K562 (cell line): ENCODE results near the gene GOT1. TPM values are rescaled to one million over a fixed set of nuclear protein-coding genes. Genes with fewer than 3 reads are reported as not detected.
A peak's percentile ranks its signal among the peaks of the same experiment; 100 is the strongest.

Source experiments
- BCLAF1 ChIP-seq, 2 experiments: fragments of 450-650 bp in 1 of 2; IDR thresholded peaks; 2 replicates each; pipeline ENCODE4 v1.6.1; 2011 to 2017; ENCODE audit warnings: low read depth in 2 of 2, antibody characterized with exemption in 1 of 2, borderline replicate concordance in 1 of 2, low read length in 1 of 2, mild to moderate bottlenecking in 1 of 2, mixed read lengths in 1 of 2; ENCODE audit not compliant: control insufficient read depth in 1 of 2
- BCOR ChIP-seq: fragments of 450-650 bp; IDR thresholded peaks from 2 replicates; pipeline ENCODE4 v1.6.1; 2016
- BRD4 ChIP-seq: fragments of 200-600 bp; sonication (generic); IDR thresholded peaks from 2 replicates; pipeline ENCODE4 v1.6.1; 2017; ENCODE audit warnings: inconsistent platforms
- CBX1 ChIP-seq: sonication (generic); IDR thresholded peaks from 2 replicates; pipeline ENCODE4 v1.6.1; 2016; ENCODE audit warnings: antibody characterized with exemption, low read depth, mild to moderate bottlenecking
- FOXP1 ChIP-seq: sonication (generic); formaldehyde crosslinking; IDR thresholded peaks from 2 replicates; pipeline ENCODE4 v1.8.0; 2022; ENCODE audit warnings: mild to moderate bottlenecking, missing genetic modification reagents
- GTF2E2 ChIP-seq: fragments of 200-800 bp; sonication (Bioruptor generic); IDR thresholded peaks from 2 replicates; pipeline ENCODE4 v1.6.1; 2016; ENCODE audit warnings: missing genetic modification characterization, missing compliant biosample characterization
- KDM5B ChIP-seq: fragments of 200-600 bp; sonication (generic); IDR thresholded peaks from 2 replicates; pipeline ENCODE4 v1.6.1; 2012; ENCODE audit warnings: low read depth, mild to moderate bottlenecking, moderate library complexity, low read length, control low read depth, inconsistent platforms; ENCODE audit not compliant: insufficient replicate concordance
- RBFOX2 ChIP-seq: fragments of 200-400 bp; formaldehyde crosslinking; IDR thresholded peaks from 2 replicates; pipeline ENCODE4 v1.6.1; 2017; ENCODE audit warnings: low read depth, mild to moderate bottlenecking, low read length, moderate library complexity
- SIN3A ChIP-seq, 2 experiments: fragments of 150-350 bp in 1 of 2; IDR thresholded peaks; 2 replicates each; pipeline ENCODE4 v1.6.1; 2011 to 2016; ENCODE audit warnings: borderline replicate concordance in 2 of 2, low read depth in 2 of 2, low read length in 2 of 2, mild to moderate bottlenecking in 2 of 2, moderate library complexity in 2 of 2; ENCODE audit not compliant: control insufficient read depth in 1 of 2
- TEAD4 ChIP-seq, 2 experiments: sonication (generic) in 1 of 2; formaldehyde crosslinking in 1 of 2; IDR thresholded peaks; 2 replicates each; pipeline versions ENCODE4 v1.6.1 to v1.8.0; 2012 to 2022; ENCODE audit warnings: borderline replicate concordance in 1 of 2, inconsistent platforms in 1 of 2, low read length in 1 of 2, mild to moderate bottlenecking in 1 of 2, missing genetic modification reagents in 1 of 2
- TFAP4 ChIP-seq: sonication (generic); formaldehyde crosslinking; IDR thresholded peaks from 2 replicates; pipeline ENCODE4 v1.8.0; 2022; ENCODE audit warnings: missing genetic modification reagents, mild to moderate bottlenecking, moderate library complexity, borderline replicate concordance
- THAP12 ChIP-seq: fragments of 250-450 bp; sonication (Bioruptor Pico); IDR thresholded peaks from 2 replicates; pipeline ENCODE4 v1.9.0; 2021; ENCODE audit warnings: mild to moderate bottlenecking, inconsistent platforms
- ZBTB11 ChIP-seq, 3 experiments: fragments of 200-800 bp in 1 of 3; fragments of 250-450 bp in 1 of 3; fragments of 450-650 bp in 1 of 3; sonication (Bioruptor Pico) in 1 of 3; sonication (Bioruptor generic) in 1 of 3; formaldehyde crosslinking in 1 of 3; IDR thresholded peaks; 2 replicates each; pipeline versions ENCODE4 v1.6.1 to v1.8.0; 2016 to 2022; ENCODE audit warnings: mild to moderate bottlenecking in 2 of 3, missing genetic modification characterization in 2 of 3, missing compliant biosample characterization in 1 of 3, moderate library complexity in 1 of 3
- ZC3H4 ChIP-seq: sonication (generic); formaldehyde crosslinking; IDR thresholded peaks from 2 replicates; pipeline ENCODE4 v1.9.0; 2021; ENCODE audit warnings: missing genetic modification reagents, borderline replicate concordance
- ZC3H8 ChIP-seq: fragments of 450-650 bp; IDR thresholded peaks from 2 replicates; pipeline ENCODE4 v1.6.1; 2017
- polyA plus RNA-seq, 8 experiments: library from polyadenylated mRNA; depleted of rRNA in 4 of 8; stranded (reverse) in 5 of 8; unstranded in 3 of 8; fragments of >200 nt; fragmentation: Nextera tagmentation in 2 of 8; fragmentation: Illumina TruSeq in 1 of 8; extraction: Ambion mirVana in 2 of 8; extraction: Trizol in 1 of 8; gene quantifications; 2 replicates each; pipeline versions ENCODE4 v1.2.1 to v1.2.3, GENCODE V29; 2011 to 2014; ENCODE audit warnings: inconsistent platforms in 1 of 8, missing spikeins in 1 of 8
- total RNA-seq, 7 experiments: library from RNA; depleted of rRNA in 6 of 7; stranded (reverse); fragments of >200 nt in 6 of 7; fragmentation: Illumina TruSeq in 2 of 7; extraction: Trizol in 2 of 7; gene quantifications; 2 replicates each; pipeline versions ENCODE4 v1.2.1 to v1.2.3, GENCODE V29; 2011 to 2021; ENCODE audit warnings: low replicate concordance in 1 of 7

Gene GOT1
- total and polyA plus RNA-seq, 9 of the 15 experiments (the other 6 are each of a cell fraction or from before 2014, with no cell fraction given): 55.7 to 166 (median 75.4) TPM

- TF ChIP-seq TFAP4 (peak; percentile 77), ZC3H8 (no peak), SIN3A (IDR thresholded peaks at IDR 0.05; ENCODE audit: borderline replicate concordance in 2 of 2, control insufficient read depth in 1 of 2, low read depth in 2 of 2, low read length in 2 of 2) (peak in 1 of 2 experiments; percentile 14; a peak in 1 of 4 replicates), ZC3H4 (no peak), CBX1 (no peak), KDM5B (peak; percentile 72), BRD4 (0 out of 2 replicates have a peak, but pooled peaks have one; percentile 7), TEAD4 (IDR thresholded peaks at IDR 0.05; ENCODE audit: low read length) (no peak), TEAD4 (CRISPR knock-in tag; IDR thresholded peaks at IDR 0.05; ENCODE audit: borderline replicate concordance) (no peak), ZBTB11 (CRISPR knock-in tag; IDR thresholded peaks at IDR 0.05) (0 out of 6 replicates have a peak, but pooled peaks of 1 of the 3 experiments have one; percentile 30), RBFOX2 (peak; percentile 99), BCOR (no peak), BCLAF1 (IDR thresholded peaks at IDR 0.05; ENCODE audit: borderline replicate concordance in 1 of 2, control insufficient read depth in 1 of 2, low read depth in 2 of 2, low read length in 1 of 2) (no peak), GTF2E2 (tag) (peak; percentile 84; the same call in 1 of the 2 replicates), THAP12 (CRISPR knock-in tag) (no peak), FOXP1 (CRISPR knock-in tag) (no peak)
These were observed at the start of gene GOT1 (continued) for GRCh38 chr10:99430451-99431189.
